H1 (cell line): ENCODE results near the gene IFT27. TPM values are rescaled to one million over a fixed set of nuclear protein-coding genes. Genes with fewer than 3 reads are reported as not detected.
A peak's percentile ranks its signal among the peaks of the same experiment; 100 is the strongest.

Experiments used
- CTCF ChIA-PET: fragments of 300-600 bp; sonication (Branson Sonifier 250); formaldehyde crosslinking; loops from one replicate; lab custom pipeline; 2021; ENCODE audit not compliant: partially characterized antibody; lab: Charles Lee
- POLR2A ChIA-PET: fragments of 300-600 bp; sonication (Branson Sonifier 250); formaldehyde crosslinking; loops from one replicate; lab custom pipeline; 2021; ENCODE audit warnings: inconsistent platforms; ENCODE audit not compliant: partially characterized antibody; lab: Charles Lee
- DNase-seq, 2 experiments: peaks; one replicate each; pipeline versions ENCODE4 v3.0.0 to v3.0.0-alpha.2; 2010 to 2022; ENCODE audit warnings: low spot score in 2 of 2, low read depth in 1 of 2, mixed read lengths in 1 of 2
- FAIRE-seq: peaks from 2 replicates; lab custom pipeline; 2011; peaks lifted over from hg19 to GRCh38; lab: Jason Lieb, UNC
- H2AFZ ChIP-seq: 2 replicates; pipeline ENCODE4 v1.8.1; 2012; ENCODE audit warnings: low read length, inconsistent platforms
- H2AK5ac ChIP-seq: 2 replicates; pipeline ENCODE4 v1.6.1; 2013; ENCODE audit warnings: low read depth, low read length
- H2BK120ac ChIP-seq: replicated peaks from 2 replicates; pipeline ENCODE3; 2013; ENCODE audit warnings: low read depth, low read length, inconsistent platforms
- H2BK12ac ChIP-seq: 2 replicates; pipeline ENCODE4 v1.6.1; 2013; ENCODE audit warnings: low read depth, low read length
- H2BK15ac ChIP-seq: 2 replicates; pipeline ENCODE4 v1.6.1; 2013; ENCODE audit warnings: low read length
- H2BK20ac ChIP-seq: 2 replicates; pipeline ENCODE4 v1.6.1; 2013; ENCODE audit warnings: low read length
- H2BK5ac ChIP-seq: 2 replicates; pipeline ENCODE4 v1.6.1; 2013; ENCODE audit warnings: low read depth, low read length
- H3K14ac ChIP-seq: 2 replicates; pipeline ENCODE4 v1.6.1; 2013; ENCODE audit warnings: inconsistent platforms; ENCODE audit not compliant: insufficient read length
- H3K18ac ChIP-seq: 2 replicates; pipeline ENCODE4 v1.6.1; 2013; ENCODE audit warnings: low read length; ENCODE audit errors: extremely low read depth
- H3K23ac ChIP-seq: 2 replicates; pipeline ENCODE4 v1.6.1; 2013; ENCODE audit warnings: inconsistent platforms; ENCODE audit not compliant: insufficient read length
- H3K23me2 ChIP-seq: 2 replicates; pipeline ENCODE4 v1.6.1; 2013; ENCODE audit warnings: low read depth, low read length
- H3K27ac ChIP-seq: 2 replicates; pipeline ENCODE4 v1.6.1; 2011; ENCODE audit warnings: low read depth, low read length, inconsistent platforms
- H3K27me3 ChIP-seq, 4 experiments: replicated peaks in 1 of 4; 1 replicate in 1 of 4; 2 replicates in 3 of 4; pipeline versions ENCODE4 v1.6.1 to v1.8.1; 2011 to 2013; ENCODE audit warnings: low read length in 3 of 4, mild to moderate bottlenecking in 3 of 4, inconsistent platforms in 2 of 4, mixed read lengths in 2 of 4, moderate library complexity in 1 of 4; ENCODE audit not compliant: control insufficient read depth in 3 of 4, insufficient read depth in 3 of 4; ENCODE audit errors: extremely low read depth in 1 of 4
- H3K36me3 ChIP-seq, 4 experiments: 2 replicates each; pipeline versions ENCODE4 v1.6.1 to v1.8.1; 2011 to 2013; ENCODE audit warnings: mild to moderate bottlenecking in 4 of 4, low read length in 3 of 4, moderate library complexity in 2 of 4, control low read depth in 1 of 4, inconsistent platforms in 1 of 4; ENCODE audit not compliant: insufficient read depth in 4 of 4, control insufficient read depth in 2 of 4
- H3K4ac ChIP-seq: replicated peaks from 2 replicates; pipeline ENCODE3; 2013; ENCODE audit warnings: low read length, low read depth, mixed read lengths, inconsistent platforms; ENCODE audit not compliant: insufficient read length
- H3K4me1 ChIP-seq, 4 experiments: replicated peaks in 1 of 4; 1 replicate in 1 of 4; 2 replicates in 3 of 4; pipeline versions ENCODE4 v1.6.1 to v1.8.1; 2011 to 2013; ENCODE audit warnings: low read length in 3 of 4, inconsistent platforms in 2 of 4, mixed read lengths in 1 of 4; ENCODE audit not compliant: insufficient read depth in 4 of 4, control insufficient read depth in 3 of 4
- H3K4me2 ChIP-seq, 2 experiments: 2 replicates each; pipeline versions ENCODE4 v1.6.1 to v1.8.1; 2011 to 2013; ENCODE audit warnings: low read depth in 2 of 2, low read length in 2 of 2, control low read depth in 1 of 2, inconsistent platforms in 1 of 2, mild to moderate bottlenecking in 1 of 2; ENCODE audit not compliant: insufficient read depth in 1 of 2
- H3K4me3 ChIP-seq, 4 experiments: fragments of 200-600, 300-600 bp in 1 of 4; sonication (generic), shearing (Covaris generic), sonication (Bioruptor Twin) in 1 of 4; 2 replicates each; pipeline versions ENCODE4 v1.5.1 to v1.8.1; 2011 to 2016; ENCODE audit warnings: low read length in 4 of 4, low read depth in 3 of 4, control low read depth in 2 of 4, inconsistent platforms in 2 of 4, mild to moderate bottlenecking in 2 of 4, mixed read lengths in 1 of 4, moderate library complexity in 1 of 4; ENCODE audit not compliant: insufficient read depth in 2 of 4; ENCODE audit errors: extremely low read depth in 1 of 4
- H3K56ac ChIP-seq: replicated peaks from 2 replicates; pipeline ENCODE3; 2013; ENCODE audit warnings: low read depth, mild to moderate bottlenecking, mixed read lengths, low read length, inconsistent platforms; ENCODE audit not compliant: insufficient read length
- H3K79me1 ChIP-seq: 2 replicates; pipeline ENCODE4 v1.6.1; 2013; ENCODE audit warnings: low read depth, low read length, control low read depth
- H3K79me2 ChIP-seq, 2 experiments: 2 replicates each; pipeline versions ENCODE4 v1.6.1 to v1.8.1; 2012 to 2013; ENCODE audit warnings: low read length in 2 of 2, mild to moderate bottlenecking in 2 of 2, inconsistent platforms in 1 of 2; ENCODE audit not compliant: insufficient read depth in 2 of 2, control insufficient read depth in 1 of 2
- H3K9ac ChIP-seq, 4 experiments: replicated peaks in 1 of 4; 1 replicate in 1 of 4; 2 replicates in 3 of 4; pipeline versions ENCODE4 v1.6.1 to v1.8.1; 2011 to 2013; ENCODE audit warnings: low read depth in 3 of 4, low read length in 3 of 4, control low read depth in 2 of 4, mild to moderate bottlenecking in 2 of 4, moderate library complexity in 2 of 4, inconsistent platforms in 1 of 4; ENCODE audit errors: extremely low read depth in 1 of 4
- H3K9me3 ChIP-seq, 2 experiments: 2 replicates each; pipeline versions ENCODE4 v1.6.1 to v1.8.1; 2012 to 2013; ENCODE audit warnings: mild to moderate bottlenecking in 2 of 2, moderate library complexity in 2 of 2, control low read depth in 1 of 2, inconsistent platforms in 1 of 2, low read depth in 1 of 2, low read length in 1 of 2, mixed read lengths in 1 of 2; ENCODE audit not compliant: insufficient read depth in 2 of 2
- H4K20me1 ChIP-seq, 2 experiments: replicated peaks in 1 of 2; 2 replicates each; pipeline versions ENCODE3 to v1.8.1; 2011 to 2013; ENCODE audit warnings: inconsistent platforms in 2 of 2, low read length in 2 of 2, mild to moderate bottlenecking in 1 of 2; ENCODE audit not compliant: insufficient read depth in 2 of 2, control insufficient read depth in 1 of 2
- H4K5ac ChIP-seq: 2 replicates; pipeline ENCODE4 v1.6.1; 2013; ENCODE audit warnings: low read length, low read depth, mixed read lengths, inconsistent platforms; ENCODE audit not compliant: insufficient read length
- H4K8ac ChIP-seq: 2 replicates; pipeline ENCODE4 v1.8.0; 2013; ENCODE audit warnings: mild to moderate bottlenecking, moderate library complexity, low read length, inconsistent platforms; ENCODE audit not compliant: insufficient read depth; ENCODE audit errors: extremely low read depth
- H4K91ac ChIP-seq: replicated peaks from 2 replicates; pipeline ENCODE3; 2013; ENCODE audit warnings: low read length, mixed read lengths, inconsistent platforms; ENCODE audit not compliant: insufficient read length
- ATF2 ChIP-seq: IDR thresholded peaks from 2 replicates; pipeline ENCODE4 v1.6.1; 2012; ENCODE audit warnings: low read length, inconsistent platforms
- BRCA1 ChIP-seq: IDR thresholded peaks from 2 replicates; pipeline ENCODE4 v1.6.1; 2012; ENCODE audit warnings: low read depth, low read length, improper control_type of control experiment
- CREB1 ChIP-seq: IDR thresholded peaks from 2 replicates; pipeline ENCODE4 v1.6.1; 2012; ENCODE audit warnings: inconsistent platforms
- FOSL1 ChIP-seq: IDR thresholded peaks from 2 replicates; pipeline ENCODE4 v1.6.1; 2011; ENCODE audit warnings: mild to moderate bottlenecking, low read depth, low read length, moderate library complexity; ENCODE audit not compliant: insufficient read depth
- TEAD4 ChIP-seq: IDR thresholded peaks from 2 replicates; pipeline ENCODE4 v1.6.1; 2012; ENCODE audit warnings: low read depth, low read length, inconsistent platforms, mixed read lengths
- WGBS, 2 experiments: shearing (Covaris generic) in 1 of 2; methylation state at CpG; one replicate each; pipeline versions ENCODE4 v1.1.6 to v1.1.7; 2013 to 2015; ENCODE audit warnings: low lambda C conversion rate in 2 of 2, mixed read lengths in 2 of 2, inconsistent platforms in 1 of 2, low coverage in 1 of 2, missing lambda C conversion rate in 1 of 2; ENCODE audit not compliant: insufficient replicate concordance in 2 of 2, insufficient coverage in 1 of 2, insufficient read length in 1 of 2; ENCODE audit errors: extremely low coverage in 1 of 2, missing lambda C conversion rate in 1 of 2; 5-methylcytosine and 5-hydroxymethylcytosine counted together
- polyA plus RNA-seq, 7 experiments: library from polyadenylated mRNA; depleted of rRNA in 3 of 7; stranded (reverse) in 5 of 7; unstranded in 2 of 7; fragments of >200 nt in 5 of 7; fragments of 200-250 nt in 2 of 7; gene quantifications; 1 replicate in 5 of 7; 2 replicates in 1 of 7; 4 replicates in 1 of 7; pipeline versions ENCODE4 v1.2.1 to v1.2.3, GENCODE V29; 2011 to 2013; ENCODE audit warnings: missing spikeins in 2 of 7, mixed read lengths in 2 of 7
- total RNA-seq: library from RNA; stranded (reverse); fragmentation: NEBNext Ultra II Directional; extraction: Animal tissue kit (Norgen Biotek cat#: 25700); gene quantifications from 2 replicates; pipeline ENCODE4 v1.2.1, GENCODE V29; 2021
- TF ChIP-seq, protein P1 (sequence below): IDR thresholded peaks from 2 replicates; pipeline ENCODE4 v1.6.1; 2012; ENCODE audit warnings: inconsistent platforms
- TF ChIP-seq, protein P2 (sequence below): IDR thresholded peaks from 2 replicates; pipeline ENCODE4 v1.6.1; 2012; ENCODE audit warnings: inconsistent platforms

Gene IFT27
- total and polyA plus RNA-seq, 2 of the 8 experiments (the other 6 are each of a cell fraction or from before 2014, with no cell fraction given): 36.4 to 46.2 TPM

DNA sequence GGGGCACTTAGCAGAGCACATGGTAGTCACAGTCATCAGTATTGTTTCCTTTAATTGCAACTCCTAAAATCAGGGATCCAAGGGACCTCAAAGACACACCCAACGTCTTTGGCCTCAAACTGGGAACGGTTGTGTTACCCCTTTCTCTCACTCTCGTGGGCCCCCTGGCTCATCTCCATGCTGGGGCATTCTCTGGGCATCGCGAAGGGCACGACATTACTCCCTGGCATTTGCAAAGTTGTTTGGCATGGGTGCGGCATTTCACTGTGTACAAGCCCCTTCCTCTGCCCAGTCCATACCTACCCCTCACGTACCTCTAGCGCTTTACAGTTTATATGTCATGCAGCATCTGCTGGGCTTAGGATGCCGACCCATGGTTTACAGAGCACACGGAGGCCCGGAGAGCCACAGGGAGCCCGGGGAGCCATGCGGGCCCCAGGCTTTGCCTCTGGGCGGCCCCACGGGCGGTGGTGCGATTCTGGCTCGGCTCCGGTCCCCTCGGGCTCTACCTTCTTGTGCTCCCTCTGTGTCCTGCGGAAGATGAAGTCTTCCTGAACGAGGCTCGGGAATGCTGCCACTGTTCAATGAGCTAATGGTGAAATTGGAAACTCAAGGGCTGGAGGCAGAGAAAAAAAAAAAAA, 50.4 kb downstream of the IFT27 start:
- no peak overlapping the region for H3K18ac ChIP-seq
- H2BK12ac ChIP-seq: no peak overlapping the region
- 0 out of 2 replicates have a peak overlapping the region, but pooled peaks have one; percentile 50 for H2AFZ ChIP-seq
- H3K36me3 ChIP-seq: no peaks in the 10 kb centered on the region; a peak in 1 of 8 replicates
- H3K79me1 ChIP-seq: no peaks in the 10 kb centered on the region
- H3K27me3 ChIP-seq: peaks cover 0 to 3% (median 0%) of the 10 kb centered on the region in 4 experiments; a peak in 1 of 7 replicates
- no peak overlapping the region for H2AK5ac ChIP-seq
- no peak overlapping the region for H2BK5ac ChIP-seq
- H2BK20ac ChIP-seq: no peak overlapping the region
- no peak overlapping the region for H3K27ac ChIP-seq
- H3K14ac ChIP-seq: no peak overlapping the region
- no peaks in the 10 kb centered on the region for H3K9me3 ChIP-seq
- H3K23me2 ChIP-seq: no peaks in the 10 kb centered on the region
- no peak overlapping the region for H3K4ac ChIP-seq
- TF ChIP-seq, protein P1, sequence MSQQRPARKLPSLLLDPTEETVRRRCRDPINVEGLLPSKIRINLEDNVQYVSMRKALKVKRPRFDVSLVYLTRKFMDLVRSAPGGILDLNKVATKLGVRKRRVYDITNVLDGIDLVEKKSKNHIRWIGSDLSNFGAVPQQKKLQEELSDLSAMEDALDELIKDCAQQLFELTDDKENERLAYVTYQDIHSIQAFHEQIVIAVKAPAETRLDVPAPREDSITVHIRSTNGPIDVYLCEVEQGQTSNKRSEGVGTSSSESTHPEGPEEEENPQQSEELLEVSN: no peak
- TF ChIP-seq CREB1 (no peak), BRCA1 (no peak), FOSL1 (no peak), TEAD4 (no peak), ATF2 (no peak)
- TF ChIP-seq, protein P2, sequence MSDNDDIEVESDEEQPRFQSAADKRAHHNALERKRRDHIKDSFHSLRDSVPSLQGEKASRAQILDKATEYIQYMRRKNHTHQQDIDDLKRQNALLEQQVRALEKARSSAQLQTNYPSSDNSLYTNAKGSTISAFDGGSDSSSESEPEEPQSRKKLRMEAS: no peak
- WGBS, 2 experiments: 90% methylated on average over 24 of the region's 24 CpGs; no CpG with 5 or more reads in 1 of the 2 experiments
- no peak overlapping the region for H2BK15ac ChIP-seq
- no peak overlapping the region for H4K8ac ChIP-seq
- H4K5ac ChIP-seq: no peak overlapping the region
- H3K56ac ChIP-seq: no peak overlapping the region
- H3K9ac ChIP-seq: no peak overlapping the region
- no peaks in the 10 kb centered on the region for H3K79me2 ChIP-seq
- no peak overlapping the region for H3K23ac ChIP-seq
- no peak overlapping the region for H2BK120ac ChIP-seq
- peaks cover 0 to 4% of the 10 kb centered on the region in 2 experiments for H4K20me1 ChIP-seq
- DNase-seq: no peak
- CTCF ChIA-PET: interaction anchor here (0.7 to 4.9 kb wide), 4 partner anchors 9 to 104 kb away, joined by 3 to 22 read pairs (median 3); no protein-coding TSS in a partner anchor
- H3K4me3 ChIP-seq: no peak overlapping the region
- no peak for FAIRE-seq
- no peak overlapping the region for H4K91ac ChIP-seq
- H3K4me1 ChIP-seq: peaks cover 0 to 2% (median 0%) of the 10 kb centered on the region in 4 experiments; a peak in 4 of 7 replicates
- H3K4me2 ChIP-seq: no peak overlapping the region
- POLR2A ChIA-PET: no interaction called here
